Measurements from ENCODE around the gene BABAM2. TPM values are rescaled to one million over a fixed set of nuclear protein-coding genes. Genes with fewer than 3 reads are reported as not detected.
A peak's percentile ranks its signal among the peaks of the same experiment; 100 is the strongest.

Gene BABAM2
- total and polyA plus RNA-seq, 9 of the 15 experiments (the other 6 are each of a cell fraction or from before 2014, with no cell fraction given), result 10.9 to 37.4 (median 25.6) TPM

- TF ChIP-seq ZBTB11 (CRISPR knock-in tag; IDR thresholded peaks at IDR 0.05) (peak in 2 of 3 experiments; percentile 28 to 85; a peak in 2 of 6 replicates), TCF3 (CRISPR knock-in tag; IDR thresholded peaks at IDR 0.05) (peak; percentile 73), HBP1 (CRISPR knock-in tag; IDR thresholded peaks at IDR 0.05) (peak; percentile 39; the same call in 1 of the 2 replicates), DACH1 (IDR thresholded peaks at IDR 0.05; ENCODE audit: partially characterized antibody) (peak; percentile 59), NKRF (IDR thresholded peaks at IDR 0.05; ENCODE audit: borderline replicate concordance) (no peak), KHSRP (IDR thresholded peaks at IDR 0.05) (peak; percentile 54; the same call in 1 of the 2 replicates), SMAD1 (IDR thresholded peaks at IDR 0.05; ENCODE audit: low read depth, low read length, partially characterized antibody) (peak; percentile 32), POU5F1 (IDR thresholded peaks at IDR 0.05; ENCODE audit: borderline replicate concordance, low read depth, low read length, partially characterized antibody) (no peak), L3MBTL2 (IDR thresholded peaks at IDR 0.05) (peak; percentile 93), HDAC2 (IDR thresholded peaks at IDR 0.05) (peak; percentile 52; the same call in 1 of the 2 replicates), MBD1 (CRISPR knock-in tag; IDR thresholded peaks at IDR 0.05) (no peak), ZHX1 (conservative IDR thresholded peaks at IDR 0.05; ENCODE audit: low read length) (0 out of 2 replicates have a peak, but pooled peaks have one; percentile 53)
Measured at GRCh38 chr2:28359222-28360057, 468.9 kb downstream of the BABAM2 start (continued).
